Choroid plexus epithelial cell (primary cell): Measurements from ENCODE around the gene CAMSAP2.

ENCODE experiments used
- DNase-seq: peaks from one replicate; pipeline ENCODE4 v3.0.0-alpha.2; 2010; ENCODE audit warnings: low read depth
- H3K4me3 ChIP-seq: 2 replicates; pipeline ENCODE4 v1.5.1; 2011; ENCODE audit warnings: low read depth, mild to moderate bottlenecking, control low read depth, low read length, moderate library complexity
- CTCF ChIP-seq: conservative IDR thresholded peaks from 2 replicates; pipeline ENCODE4 v1.5.1; 2011; ENCODE audit warnings: low read depth, mild to moderate bottlenecking, control low read depth, inconsistent platforms, low read length, moderate library complexity

The CAMSAP2 gene

DNA sequence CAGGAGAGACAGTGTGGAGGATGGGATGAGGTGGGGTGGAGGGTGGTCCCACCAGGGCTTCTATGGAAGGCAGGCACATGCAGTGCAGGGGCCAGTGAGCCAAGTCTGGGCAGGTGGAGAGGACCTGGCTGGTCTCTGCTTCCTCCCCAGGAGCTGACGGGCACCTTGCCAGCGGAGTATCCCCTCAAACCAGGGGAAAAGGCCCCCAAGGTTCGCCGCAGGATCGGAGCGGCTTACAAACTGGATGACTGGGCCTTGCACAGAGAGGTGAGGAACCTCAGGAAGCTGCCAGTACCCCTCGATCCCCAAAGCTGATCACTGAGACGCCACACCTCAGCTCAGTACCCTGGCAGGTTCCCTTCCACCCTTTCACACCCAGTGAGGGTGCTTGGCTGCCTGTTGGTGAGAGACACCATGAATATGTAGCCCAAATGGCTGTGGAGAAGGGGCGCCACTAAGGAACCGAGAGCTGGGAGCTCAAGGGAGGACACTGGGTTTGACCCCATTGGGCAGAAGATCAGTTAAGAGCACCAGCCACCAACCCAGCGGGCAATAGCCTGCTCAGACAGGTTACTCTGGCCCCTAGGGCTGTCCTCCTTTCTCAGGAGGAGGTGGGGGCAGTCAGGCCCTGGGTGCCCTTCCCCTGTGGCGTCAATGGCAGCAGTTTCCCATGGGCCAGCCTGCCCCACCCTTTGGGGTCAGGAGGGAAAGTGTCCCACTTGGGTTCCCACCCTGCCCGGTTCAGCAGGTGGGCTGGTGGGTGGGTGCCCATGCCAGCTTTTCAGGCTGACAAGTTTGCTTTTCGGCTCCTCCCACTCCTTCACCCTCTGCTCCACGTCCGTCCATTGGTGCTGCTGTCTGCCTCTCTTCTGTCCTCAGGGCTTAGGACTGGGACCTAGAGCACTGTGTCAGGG, 161.5 kb downstream of the CAMSAP2 start:
- no peak for DNase-seq
- no peak for TF ChIP-seq CTCF
- no peak overlapping the region for H3K4me3 ChIP-seq

GRCh38 chr1:200900877-200901276, 162.2 kb downstream of the CAMSAP2 start:
- no peak for TF ChIP-seq CTCF
- DNase-seq = no peak
- no peak overlapping the region for H3K4me3 ChIP-seq

GRCh38 chr1:200901350-200901749, 162.7 kb downstream of the CAMSAP2 start:
- no peak for DNase-seq
- no peak for TF ChIP-seq CTCF

GRCh38 chr1:200901796-200902444, 163.2 kb downstream of the CAMSAP2 start:
- DNase-seq = no peak
- H3K4me3 ChIP-seq = no peak overlapping the region
- no peak for TF ChIP-seq CTCF

More at GRCh38 chr1:200901350-200901749, 162.7 kb downstream of the CAMSAP2 start:
- no peak overlapping the region for H3K4me3 ChIP-seq

DNA sequence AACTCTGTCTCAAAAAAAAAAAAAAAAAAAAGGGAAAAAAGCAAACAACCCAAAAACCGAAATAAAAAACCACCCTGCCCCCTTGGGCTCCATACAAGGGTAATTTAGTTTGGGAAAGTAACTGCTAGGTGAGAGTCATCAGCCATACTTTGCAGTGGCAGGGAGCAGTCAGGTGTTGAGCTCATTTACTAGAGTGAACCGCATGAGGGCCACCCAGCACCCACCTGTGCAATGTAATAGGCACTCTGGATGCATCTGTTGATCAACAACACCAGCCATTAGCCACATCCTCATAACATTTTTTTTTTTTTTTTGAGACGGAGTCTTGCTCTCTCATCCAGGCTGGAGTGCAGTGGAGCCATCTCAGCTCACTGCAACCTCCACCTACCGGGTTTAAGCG, 165.1 kb downstream of the CAMSAP2 start:
- TF ChIP-seq CTCF = no peak
- H3K4me3 ChIP-seq = no peak overlapping the region
- DNase-seq = no peak

- DNase-seq = no peak
- H3K4me3 ChIP-seq = no peak overlapping the region
- TF ChIP-seq CTCF = no peak
Measured at GRCh38 chr1:200904772-200905171, 166.1 kb downstream of the CAMSAP2 start.
